GM12878 (cell line): ENCODE measurements around the gene PPIE. TPM values are rescaled to one million over a fixed set of nuclear protein-coding genes. Genes with fewer than 3 reads are reported as not detected.

ENCODE experiments used
- ATAC-seq: fragments of 200-7000 bp; cut with Tn5 transposase; 3 replicates; pipeline ENCODE4 v1.9.1; 2020; ENCODE audit warnings: mild to moderate bottlenecking, moderate library complexity
- BruUV-seq: library from RNA; stranded (reverse); fragments of 400-500 nt; replicated peaks from 2 replicates; lab custom pipeline; 2021; lab: Mats Ljungman, UMichigan
- CTCF ChIA-PET: fragments of 300-600 bp; sonication (Branson Sonifier 250); formaldehyde crosslinking; extraction: SDS; loops from one replicate; lab custom pipeline; 2021; ENCODE audit warnings: inconsistent platforms; lab: Yijun Ruan, JAX
- POLR2A ChIA-PET: fragments of 350-600 bp; formaldehyde crosslinking; extraction: SDS; loops from one replicate; lab custom pipeline; 2021; ENCODE audit warnings: inconsistent platforms; lab: Charles Lee
- RAD21 ChIA-PET: fragments of 300-600 bp; sonication (Branson Sonifier 250); formaldehyde crosslinking; loops from one replicate; lab custom pipeline; 2023; ENCODE audit warnings: antibody characterized with exemption; ENCODE audit not compliant: unreplicated experiment; lab: Charles Lee
- SMC1A ChIA-PET: fragments of 300-600 bp; sonication (Branson Sonifier 250); formaldehyde crosslinking; loops from one replicate; lab custom pipeline; 2023; ENCODE audit not compliant: unreplicated experiment, uncharacterized antibody; lab: Charles Lee
- DNase-seq: peaks from one replicate; pipeline ENCODE4 v3.0.0-alpha.2; 2011; ENCODE audit warnings: low read depth, low spot score
- FAIRE-seq: peaks from 3 replicates; lab custom pipeline; 2011; peaks lifted over from hg19 to GRCh38; lab: Jason Lieb, UNC
- H2AFZ ChIP-seq: 2 replicates; pipeline ENCODE4 v1.6.0; 2011; ENCODE audit warnings: low read depth, low read length, control low read depth; ENCODE audit not compliant: control insufficient read depth
- H3K27ac ChIP-seq: 2 replicates; pipeline ENCODE4 v1.5.1; 2011; ENCODE audit warnings: control low read depth; ENCODE audit not compliant: control insufficient read depth, insufficient read depth
- H3K27me3 ChIP-seq, 2 experiments: replicated peaks in 1 of 2; 2 replicates each; pipeline versions ENCODE4 v1.6.0 to v1.6.1; 2011; ENCODE audit warnings: low read length in 1 of 2; ENCODE audit not compliant: control insufficient read depth in 2 of 2, insufficient read depth in 2 of 2
- H3K36me3 ChIP-seq, 2 experiments: 2 replicates each; pipeline ENCODE4 v1.5.1; 2011; ENCODE audit warnings: low read length in 1 of 2; ENCODE audit not compliant: control insufficient read depth in 2 of 2, insufficient read depth in 2 of 2
- H3K4me1 ChIP-seq: 2 replicates; pipeline ENCODE4 v1.6.1; 2011; ENCODE audit warnings: mild to moderate bottlenecking, low read length, moderate library complexity, mixed read lengths; ENCODE audit not compliant: control insufficient read depth, insufficient read depth
- H3K4me2 ChIP-seq: 2 replicates; pipeline ENCODE4 v1.6.0; 2011; ENCODE audit warnings: control low read depth; ENCODE audit not compliant: control insufficient read depth, insufficient read depth
- H3K4me3 ChIP-seq: fragments of 200-600 bp; sonication (generic); 2 replicates; pipeline ENCODE4 v1.5.1; 2016
- H3K79me2 ChIP-seq: 2 replicates; pipeline ENCODE4 v1.6.0; 2011; ENCODE audit warnings: low read length; ENCODE audit not compliant: control insufficient read depth, insufficient read depth
- H3K9ac ChIP-seq: 2 replicates; pipeline ENCODE4 v1.8.0; 2011; ENCODE audit warnings: low read length, control low read depth, mixed read lengths; ENCODE audit not compliant: control insufficient read depth, insufficient read depth
- H3K9me3 ChIP-seq: replicated peaks from 3 replicates; pipeline ENCODE4 v1.5.1; 2011; ENCODE audit warnings: mild to moderate bottlenecking, low read length; ENCODE audit not compliant: control insufficient read depth, insufficient read depth
- H4K20me1 ChIP-seq: 2 replicates; pipeline ENCODE4 v1.6.0; 2011; ENCODE audit not compliant: control insufficient read depth, insufficient read depth
- CUX1 ChIP-seq: IDR thresholded peaks from 2 replicates; pipeline ENCODE4 v1.6.1; 2012; ENCODE audit warnings: improper control_type of control experiment, low read depth, low read length; ENCODE audit not compliant: insufficient replicate concordance
- ETV6 ChIP-seq, 2 experiments: fragments of 450-650 bp in 1 of 2; IDR thresholded peaks in 1 of 2; conservative IDR thresholded peaks in 1 of 2; 2 replicates each; pipeline ENCODE4 v1.6.1; 2014; ENCODE audit warnings: antibody characterized with exemption in 1 of 2, borderline replicate concordance in 1 of 2, low read depth in 1 of 2, mild to moderate bottlenecking in 1 of 2, moderate library complexity in 1 of 2
- MLLT1 ChIP-seq: fragments of 450-650 bp; IDR thresholded peaks from 2 replicates; pipeline ENCODE4 v1.6.1; 2016; ENCODE audit warnings: mild to moderate bottlenecking
- USF1 ChIP-seq: IDR thresholded peaks from 2 replicates; pipeline ENCODE4 v1.6.1; 2011; ENCODE audit warnings: borderline replicate concordance, low read depth, mild to moderate bottlenecking, moderate library complexity, mixed read lengths, low read length; ENCODE audit not compliant: insufficient read depth; ENCODE audit errors: extremely low read length
- ZBTB33 ChIP-seq: fragments of 450-650 bp; IDR thresholded peaks from 2 replicates; pipeline ENCODE4 v1.6.1; 2017; ENCODE audit warnings: mild to moderate bottlenecking
- ZBTB4 ChIP-seq: fragments of 450-650 bp; formaldehyde crosslinking; IDR thresholded peaks from 2 replicates; pipeline ENCODE4 v1.4.0; 2022; ENCODE audit warnings: mild to moderate bottlenecking, moderate library complexity
- WGBS: methylation state at CpG from one replicate; pipeline ENCODE4 v1.1.6; 2016; ENCODE audit warnings: low lambda C conversion rate; ENCODE audit not compliant: insufficient replicate concordance, insufficient coverage; ENCODE audit errors: missing lambda C conversion rate; 5-methylcytosine and 5-hydroxymethylcytosine counted together
- in situ Hi-C: fragments of 300-500 bp; cut with MboI; formaldehyde crosslinking; loops from 9 replicates; pipeline ENCODE4 v1.14.3; 2018; ENCODE audit warnings: mixed read lengths
- intact Hi-C: fragments of 100-400 bp; cut with micrococcal nuclease; formaldehyde crosslinking; loops from one replicate; pipeline ENCODE4 v1.14.2; 2022; ENCODE audit not compliant: unreplicated experiment
- polyA plus RNA-seq, 11 experiments: library from polyadenylated mRNA; depleted of rRNA in 4 of 11; unstranded in 6 of 11; stranded (reverse) in 5 of 11; fragments of >200 nt; fragmentation: Nextera tagmentation in 4 of 11; fragmentation: Illumina TruSeq in 1 of 11; extraction: Ambion mirVana in 4 of 11; extraction: Trizol in 1 of 11; gene quantifications; 1 replicate in 1 of 11; 2 replicates in 10 of 11; pipeline versions ENCODE4 v1.2.1 to v1.2.3, GENCODE V29; 2011 to 2016; ENCODE audit warnings: inconsistent platforms in 2 of 11, missing spikeins in 2 of 11, low read depth in 1 of 11
- total RNA-seq, 4 experiments: library from RNA; depleted of rRNA in 3 of 4; stranded (reverse); fragments of >200 nt in 3 of 4; fragmentation: Illumina TruSeq in 1 of 4; extraction: Trizol in 1 of 4; gene quantifications; 2 replicates each; pipeline versions ENCODE4 v1.2.1 to v1.2.3, GENCODE V29; 2013 to 2021

Gene PPIE
- total and polyA plus RNA-seq, 10 of the 15 experiments (the other 5 are each of a cell fraction or from before 2014, with no cell fraction given): 36.6 to 163 (median 70.1) TPM

GRCh38 chr1:39789571-39790110 lies 51.0 kb downstream of the PPIE start:
- Histone ChIP-seq H4K20me1 (no peaks in the 10 kb centered on the region), H3K27me3 (0 out of 4 replicates have a peak, but pooled peaks cover 0 to 3% of the 10 kb centered on the region in 2 experiments), H2AFZ (peak overlapping the region; percentile 81), H3K4me2 (peak overlapping the region; percentile 97), H3K4me3 (peak overlapping the region; percentile 68; the same call in 1 of the 2 replicates), H3K9ac (peak overlapping the region; percentile 24; the same call in 1 of the 2 replicates), H3K4me1 (peaks cover 11% of the 10 kb centered on the region), H3K36me3 (no peaks in the 10 kb centered on the region), H3K9me3 (no peaks in the 10 kb centered on the region), H3K79me2 (no peaks in the 10 kb centered on the region), H3K27ac (no peak overlapping the region)
- DNase-seq (no peak), FAIRE-seq (no peak), ATAC-seq (no peak)
- no TSS peak for BruUV-seq
- intact Hi-C loops (no loop called here), in situ Hi-C loops (no loop called here)
- RAD21 ChIA-PET: interaction anchor here (2.1 kb wide), 1 partner anchor 9 kb away, joined by 9 read pairs; no protein-coding TSS in a partner anchor
- TF ChIP-seq ETV6 (conservative IDR thresholded peaks at IDR 0.05 in 1 of 2, IDR thresholded peaks at IDR 0.05 in 1 of 2; ENCODE audit: borderline replicate concordance in 1 of 2, low read depth in 1 of 2): no peak
- no peak for TF ChIP-seq ZBTB33
- TF ChIP-seq ZBTB4 (CRISPR knock-in tag): no peak
- no peak for TF ChIP-seq USF1
- TF ChIP-seq MLLT1: 0 out of 2 replicates have a peak, but pooled peaks have one; percentile 34
- no peak for TF ChIP-seq CUX1
- SMC1A ChIA-PET: no interaction called here
- CTCF ChIA-PET: interaction anchor here (0.6 to 2.0 kb wide), 3 partner anchors 10 to 167 kb away, joined by 3 to 14 read pairs (median 4); no protein-coding TSS in a partner anchor
- POLR2A ChIA-PET: interaction anchor here (1.1 to 1.3 kb wide), 2 partner anchors 8 to 9 kb away, joined by 3 read pairs; no protein-coding TSS in a partner anchor
- 75% methylated on average over 15 of the region's 15 CpGs for WGBS
